GM19395 (cell line): Measurements from ENCODE around the gene METRNL.

ENCODE experiments used
- ATAC-seq: cut with Tn5 transposase; IDR thresholded peaks from one replicate; pipeline ENCODE4 v1.9.1; 2021; ENCODE audit warnings: mild to moderate bottlenecking, moderate library complexity; ENCODE audit not compliant: unreplicated experiment

METRNL gene

GRCh38 chr17:83089328-83090132 lies 10.1 kb downstream of the METRNL start:
- ATAC-seq = no peak

DNA sequence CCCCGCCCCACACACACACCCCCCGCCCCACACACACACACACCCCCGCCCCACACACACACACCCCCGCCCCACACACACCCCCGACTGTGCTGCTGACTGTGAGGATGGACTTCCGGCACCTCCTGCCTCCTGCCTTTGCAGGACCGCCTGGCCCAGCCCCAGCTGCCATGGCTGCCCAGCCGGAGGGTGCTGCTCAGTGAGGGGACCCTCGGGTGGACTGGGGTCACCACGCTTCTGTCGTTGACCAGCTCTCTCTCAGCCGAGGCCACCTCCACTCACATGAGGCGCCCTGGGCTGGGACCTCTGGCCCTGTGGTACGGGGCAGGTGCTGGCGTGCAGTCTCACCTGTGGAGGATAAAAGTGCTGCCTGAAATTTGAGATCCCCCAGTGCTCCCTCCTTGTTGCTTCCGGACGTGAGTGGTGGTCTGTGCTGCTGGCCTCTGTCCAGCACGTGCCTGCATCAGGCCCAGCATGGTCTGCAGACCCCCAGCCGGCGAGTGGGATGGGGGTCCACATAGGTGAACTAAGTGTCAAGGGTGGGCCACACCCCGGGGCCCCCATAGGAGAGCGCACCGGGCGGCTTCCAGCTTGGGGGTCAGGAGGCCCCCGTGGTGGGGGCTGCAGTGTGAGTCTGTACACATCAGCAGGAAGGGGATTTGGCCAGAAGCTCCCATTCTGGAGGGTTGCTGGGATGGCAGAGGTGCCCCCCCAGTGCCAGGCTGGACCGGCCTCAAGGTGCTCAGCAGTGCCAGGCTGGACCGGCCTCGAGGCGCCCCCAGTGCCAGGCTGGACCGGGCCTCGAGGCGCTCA lies 11.2 kb downstream of the METRNL start:
- ATAC-seq = no peak

DNA sequence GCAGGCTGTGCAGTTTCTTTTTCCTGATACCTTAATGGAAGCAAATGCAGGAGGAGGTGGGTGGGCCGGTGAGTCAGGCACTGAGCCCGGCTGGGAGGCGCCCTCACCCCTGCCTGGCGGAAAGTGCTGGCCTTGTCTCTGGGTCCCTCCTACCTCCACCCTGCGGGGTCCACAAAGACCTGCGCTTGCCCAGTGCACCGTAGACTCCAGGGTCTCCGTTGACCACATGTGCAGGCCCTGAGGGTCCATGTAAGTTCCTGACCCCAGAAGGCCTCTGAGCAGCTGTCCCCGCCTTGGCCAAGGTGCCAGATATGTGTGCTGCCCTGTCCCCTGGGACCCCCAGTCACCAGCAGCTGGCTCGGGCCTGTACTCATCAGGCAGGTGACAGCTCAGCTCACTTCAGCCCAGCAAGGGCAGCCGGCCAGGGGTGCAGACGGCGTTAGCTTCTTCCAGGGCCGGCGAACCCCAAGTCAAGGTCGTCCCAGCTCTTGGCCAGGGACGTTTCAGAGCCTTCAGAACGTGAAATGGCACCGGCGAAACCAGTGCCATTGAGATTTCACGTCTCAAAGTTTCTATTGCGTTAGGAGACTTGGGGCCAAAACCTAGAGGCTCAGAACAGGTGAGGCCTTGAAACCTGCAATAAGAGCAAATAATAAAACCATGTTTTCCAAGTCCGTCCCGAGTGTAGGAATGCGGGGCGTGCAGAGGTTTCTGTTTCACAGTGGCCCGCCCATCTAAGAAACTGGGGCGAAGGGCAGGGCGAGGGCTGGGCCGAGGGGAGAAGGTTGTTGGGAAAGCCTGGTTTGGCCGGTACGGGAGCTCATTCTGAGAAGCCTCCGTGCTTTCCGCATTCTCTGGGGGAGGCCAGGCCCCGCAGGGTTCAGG lies 12.1 kb downstream of the METRNL start:
- no peak for ATAC-seq

DNA sequence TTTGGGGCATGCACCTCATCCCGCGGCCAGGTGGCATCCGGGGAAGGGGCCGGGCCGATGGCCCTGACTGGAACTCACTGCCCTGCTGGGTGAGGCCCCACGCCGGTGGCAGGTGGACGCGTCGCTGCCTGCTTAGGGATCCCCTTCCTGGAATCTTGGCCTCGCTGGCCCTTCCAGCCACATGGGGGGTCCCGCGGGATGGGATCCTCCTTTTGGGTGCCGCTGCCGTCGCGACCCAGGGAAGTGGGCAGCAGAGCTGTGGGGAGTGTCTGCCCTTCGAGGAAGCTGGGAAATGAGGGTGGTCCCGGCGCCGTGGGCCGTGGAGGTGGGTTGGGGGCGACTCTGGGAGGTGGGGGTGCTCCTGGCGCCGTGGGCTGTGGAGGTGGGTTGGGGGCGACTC lies 12.8 kb downstream of the METRNL start:
- no peak for ATAC-seq

DNA sequence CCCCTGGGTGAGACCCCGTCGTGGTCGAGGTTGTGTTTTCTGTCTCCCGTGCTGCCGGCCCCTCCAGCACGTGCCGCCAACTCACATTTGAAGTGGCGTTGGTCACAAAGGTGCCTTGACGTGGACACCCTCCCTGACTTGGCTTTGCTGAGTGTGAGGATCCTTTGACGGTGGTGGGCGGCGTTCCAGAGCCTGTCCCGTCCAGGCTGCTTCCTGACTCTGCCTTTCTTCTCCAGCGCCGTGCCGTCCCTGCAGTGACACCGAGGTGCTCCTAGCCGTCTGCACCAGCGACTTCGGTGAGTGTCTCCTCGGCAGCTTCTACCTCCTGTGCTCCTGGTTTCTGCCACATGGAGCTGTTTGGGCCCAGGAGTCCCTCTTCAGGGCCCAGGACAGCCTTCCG lies 13.5 kb downstream of the METRNL start:
- no peak for ATAC-seq

DNA sequence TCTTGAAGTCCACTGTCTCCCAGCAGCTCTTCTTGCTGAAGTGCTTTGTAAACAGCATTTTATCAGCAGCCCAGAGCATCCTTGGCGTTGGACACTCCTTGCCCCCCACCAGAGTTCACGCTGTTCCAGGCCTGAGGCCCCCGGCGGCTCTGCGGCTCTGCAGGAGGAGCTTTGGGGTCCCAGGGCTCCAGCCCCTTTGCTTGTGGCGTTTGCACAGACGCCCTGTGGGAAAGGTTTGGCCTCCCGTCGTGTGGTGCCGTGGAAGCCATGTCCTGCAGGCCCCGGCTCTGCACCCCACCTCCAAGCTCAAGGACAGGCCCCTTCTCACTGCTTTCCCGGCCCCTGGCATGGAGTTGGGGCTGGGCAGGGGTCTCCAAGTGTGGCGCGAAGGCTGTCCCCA lies 14.1 kb downstream of the METRNL start:
- no peak for ATAC-seq

DNA sequence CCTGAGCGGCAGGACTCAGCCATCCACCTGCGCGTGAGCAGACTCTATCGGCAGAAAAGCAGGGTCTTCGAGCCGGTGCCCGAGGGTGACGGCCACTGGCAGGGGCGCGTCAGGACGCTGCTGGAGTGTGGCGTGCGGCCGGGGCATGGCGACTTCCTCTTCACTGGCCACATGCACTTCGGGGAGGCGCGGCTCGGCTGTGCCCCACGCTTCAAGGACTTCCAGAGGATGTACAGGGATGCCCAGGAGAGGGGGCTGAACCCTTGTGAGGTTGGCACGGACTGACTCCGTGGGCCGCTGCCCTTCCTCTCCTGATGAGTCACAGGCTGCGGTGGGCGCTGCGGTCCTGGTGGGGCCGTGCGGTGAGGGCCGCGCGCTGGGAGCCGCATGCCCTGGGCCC lies 14.9 kb downstream of the METRNL start:
- ATAC-seq = no peak

DNA sequence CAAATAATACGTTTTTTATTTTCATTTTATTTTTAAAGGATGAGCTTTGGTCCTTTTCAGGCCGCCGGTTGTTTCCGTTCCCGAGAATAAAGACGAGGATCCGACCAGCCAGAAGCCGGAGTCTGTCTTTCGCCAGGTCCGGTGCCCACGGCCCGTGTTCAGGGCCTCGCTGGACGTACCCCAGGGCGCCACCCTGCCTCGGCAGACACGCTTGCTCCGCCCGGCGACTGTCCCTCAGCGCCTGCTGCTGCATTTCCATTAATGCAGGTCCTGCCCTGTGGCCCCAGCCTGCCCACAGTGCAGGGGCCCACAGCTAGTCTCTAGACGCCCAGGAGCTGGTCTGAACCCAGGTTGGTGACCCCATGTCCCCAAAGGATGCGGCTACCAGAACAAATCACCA lies 15.6 kb downstream of the METRNL start:
- no peak for ATAC-seq

GRCh38 chr17:83096401-83097224 lies 17.2 kb downstream of the METRNL start:
- no peak for ATAC-seq

GRCh38 chr17:83097831-83098230 lies 18.4 kb downstream of the METRNL start:
- no peak for ATAC-seq

GRCh38 chr17:83098241-83099085 lies 19.1 kb downstream of the METRNL start:
- no peak for ATAC-seq

DNA sequence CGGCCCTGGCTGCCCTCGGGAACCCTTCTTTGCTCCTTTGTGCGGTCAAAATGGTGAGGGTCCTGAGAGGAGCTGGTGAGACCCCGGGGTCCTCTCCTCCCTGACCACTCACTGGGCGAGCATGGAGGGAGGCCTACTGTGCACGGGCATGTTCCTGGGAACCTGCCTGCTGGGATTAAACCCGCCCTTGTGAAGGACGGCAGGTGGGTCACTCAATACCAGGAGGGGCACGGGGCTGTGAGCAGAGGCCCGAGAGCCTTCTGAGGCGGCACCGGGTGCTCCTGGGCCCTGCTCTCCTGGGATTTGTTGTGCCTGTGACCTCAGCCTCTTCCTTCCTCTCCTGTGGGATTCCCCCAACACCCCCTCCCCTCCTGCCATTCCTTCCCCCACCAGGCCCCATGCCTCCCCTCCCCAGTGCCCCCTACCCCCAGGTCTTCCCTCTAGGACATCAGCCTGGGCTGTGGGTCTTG lies 19.7 kb downstream of the METRNL start:
- no peak for ATAC-seq

- ATAC-seq = no peak
Measured at GRCh38 chr17:83099570-83100181, 20.3 kb downstream of the METRNL start.

GRCh38 chr17:83100220-83100852 lies 20.9 kb downstream of the METRNL start:
- no peak for ATAC-seq

GRCh38 chr17:83100853-83101391 lies 21.5 kb downstream of the METRNL start:
- no peak for ATAC-seq

GRCh38 chr17:83101805-83102480 lies 22.5 kb downstream of the METRNL start:
- ATAC-seq = no peak

GRCh38 chr17:83103200-83103942 lies 24.0 kb downstream of the METRNL start:
- no peak for ATAC-seq
